ENCODE data around the gene CHPT1.
"Not testable (repeated sequence)": the region's sequence is repeated elsewhere in the genome, so short reads cannot be mapped to it uniquely, and the experiment has no call there.

Gene CHPT1

DNA sequence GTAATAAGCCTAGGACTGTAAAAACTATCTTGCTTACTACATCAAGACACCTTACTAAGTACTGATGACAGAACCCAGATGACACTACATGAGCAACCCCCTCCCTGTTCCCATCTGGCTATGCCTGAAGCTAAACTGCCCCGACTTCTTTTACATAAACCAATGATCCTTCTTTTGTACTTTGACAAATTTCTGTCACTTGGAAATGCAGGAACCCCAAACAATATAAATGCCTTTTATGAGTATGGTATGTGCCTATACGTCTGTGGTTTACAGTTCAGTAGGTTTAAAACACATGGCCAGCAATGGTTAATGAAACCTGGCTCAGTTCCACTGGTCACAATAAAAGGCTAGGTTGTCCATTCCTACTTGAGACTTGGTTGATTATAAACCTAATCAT, 35.7 kb downstream of the CHPT1 start:
- Histone ChIP-seq H3K4me1 (no peaks in the 10 kb centered on the region), H3K9me3 (no peaks in the 10 kb centered on the region), H3K27me3 (no peaks in the 10 kb centered on the region), H3K4me3 (ENCODE audit: low read depth, low read length) (no peak overlapping the region), H3K36me3 (no peaks in the 10 kb centered on the region; the same call in 1 of the 2 replicates)
- DNase-seq, result no peak
- TF ChIP-seq, protein P1, sequence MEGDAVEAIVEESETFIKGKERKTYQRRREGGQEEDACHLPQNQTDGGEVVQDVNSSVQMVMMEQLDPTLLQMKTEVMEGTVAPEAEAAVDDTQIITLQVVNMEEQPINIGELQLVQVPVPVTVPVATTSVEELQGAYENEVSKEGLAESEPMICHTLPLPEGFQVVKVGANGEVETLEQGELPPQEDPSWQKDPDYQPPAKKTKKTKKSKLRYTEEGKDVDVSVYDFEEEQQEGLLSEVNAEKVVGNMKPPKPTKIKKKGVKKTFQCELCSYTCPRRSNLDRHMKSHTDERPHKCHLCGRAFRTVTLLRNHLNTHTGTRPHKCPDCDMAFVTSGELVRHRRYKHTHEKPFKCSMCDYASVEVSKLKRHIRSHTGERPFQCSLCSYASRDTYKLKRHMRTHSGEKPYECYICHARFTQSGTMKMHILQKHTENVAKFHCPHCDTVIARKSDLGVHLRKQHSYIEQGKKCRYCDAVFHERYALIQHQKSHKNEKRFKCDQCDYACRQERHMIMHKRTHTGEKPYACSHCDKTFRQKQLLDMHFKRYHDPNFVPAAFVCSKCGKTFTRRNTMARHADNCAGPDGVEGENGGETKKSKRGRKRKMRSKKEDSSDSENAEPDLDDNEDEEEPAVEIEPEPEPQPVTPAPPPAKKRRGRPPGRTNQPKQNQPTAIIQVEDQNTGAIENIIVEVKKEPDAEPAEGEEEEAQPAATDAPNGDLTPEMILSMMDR (IDR thresholded peaks at IDR 0.05; ENCODE audit: low read depth, low read length), result no peak

DNA sequence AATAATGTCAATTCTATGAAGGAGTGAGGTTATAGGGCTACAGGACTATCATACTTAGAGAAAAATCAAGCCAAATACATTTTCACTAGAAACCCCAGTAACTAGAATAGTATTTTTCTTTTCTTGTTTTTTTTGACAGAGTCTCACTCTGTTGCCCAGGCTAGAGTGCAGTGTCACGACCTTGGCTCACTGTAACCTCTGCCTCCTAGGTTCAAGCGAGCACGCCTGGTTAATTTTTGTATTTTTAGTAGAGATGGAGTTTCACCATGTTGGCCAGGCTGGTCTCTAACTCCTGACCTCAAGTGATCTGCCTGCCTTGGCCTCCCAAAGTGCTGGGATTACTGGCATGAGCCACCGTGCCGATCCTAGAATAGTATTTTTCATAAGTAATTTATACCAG, 37.0 kb downstream of the CHPT1 start:
- not testable (repeated sequence) for DNase-seq; H3K36me3 ChIP-seq; H3K9me3 ChIP-seq; H3K4me1 ChIP-seq; H3K4me3 ChIP-seq (ENCODE audit: low read depth, low read length); H3K27me3 ChIP-seq

DNA sequence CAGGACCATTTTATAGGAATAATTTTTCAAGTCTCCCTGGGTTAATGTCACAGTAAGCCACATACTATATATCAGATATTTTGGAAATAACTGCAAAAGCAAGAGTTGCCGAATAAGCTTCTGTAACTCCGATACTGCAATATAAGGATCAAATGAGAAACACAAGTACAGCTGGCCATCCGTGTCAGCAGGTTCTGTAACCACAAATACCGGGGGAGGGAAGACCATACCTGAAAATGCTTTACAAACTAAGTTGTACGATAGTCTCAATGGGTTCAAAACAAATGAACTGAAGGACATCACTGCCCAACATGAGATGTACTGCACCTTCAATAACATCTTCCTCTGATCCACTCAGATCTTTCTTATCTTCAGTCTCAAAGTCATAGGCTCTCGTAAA, 40.0 kb downstream of the CHPT1 start:
- DNase-seq, result no peak
- H3K9me3 ChIP-seq, result no peaks in the 10 kb centered on the region
- H3K27me3 ChIP-seq, result no peaks in the 10 kb centered on the region
- no peak overlapping the region for H3K4me3 ChIP-seq (ENCODE audit: low read depth, low read length)
- H3K36me3 ChIP-seq, result no peaks in the 10 kb centered on the region
- TF ChIP-seq, protein P1 (IDR thresholded peaks at IDR 0.05; ENCODE audit: low read depth, low read length), result no peak
- no peaks in the 10 kb centered on the region for H3K4me1 ChIP-seq

GRCh38 chr12:101738920-101739665, 41.7 kb downstream of the CHPT1 start, which contains the start of gene SYCP3:
SYCP3 (minus strand) TSS chr12:101739462; CDS start chr12:101737935, 1,527 bp downstream.
- Histone ChIP-seq H3K4me1 (no peaks in the 10 kb centered on the region), H3K27me3 (no peaks in the 10 kb centered on the region), H3K36me3 (no peaks in the 10 kb centered on the region), H3K9me3 (no peaks in the 10 kb centered on the region), H3K4me3 (ENCODE audit: low read depth, low read length) (no peak within 1 kb of the TSS)
- no peak for DNase-seq
- TF ChIP-seq, protein P1 (IDR thresholded peaks at IDR 0.05; ENCODE audit: low read depth, low read length), result no peak

GRCh38 chr12:101740566-101740965, 43.1 kb downstream of the CHPT1 start:
- no peak overlapping the region for H3K4me3 ChIP-seq (ENCODE audit: low read depth, low read length)
- H3K4me1 ChIP-seq, result no peaks in the 10 kb centered on the region
- TF ChIP-seq, protein P1 (IDR thresholded peaks at IDR 0.05; ENCODE audit: low read depth, low read length), result no peak
- DNase-seq, result no peak
- H3K36me3 ChIP-seq, result no peaks in the 10 kb centered on the region
- no peaks in the 10 kb centered on the region for H3K27me3 ChIP-seq
- no peaks in the 10 kb centered on the region for H3K9me3 ChIP-seq

GRCh38 chr12:101740980-101741379, 43.5 kb downstream of the CHPT1 start:
- DNase-seq, result no peak
- TF ChIP-seq, protein P1 (IDR thresholded peaks at IDR 0.05; ENCODE audit: low read depth, low read length), result no peak
- Histone ChIP-seq H3K4me1 (no peaks in the 10 kb centered on the region), H3K4me3 (ENCODE audit: low read depth, low read length) (no peak overlapping the region), H3K36me3 (no peaks in the 10 kb centered on the region), H3K27me3 (no peaks in the 10 kb centered on the region), H3K9me3 (no peaks in the 10 kb centered on the region)
